GM20000 (cell line): ENCODE data around the gene CACNB4.
A peak's percentile ranks its signal among the peaks of the same experiment; 100 is the strongest.

Experiments used
- DNase-seq: peaks from one replicate; pipeline ENCODE4 v3.0.0; 2012; ENCODE audit warnings: low spot score
- TF ChIP-seq, protein P1 (sequence below): IDR thresholded peaks from 2 replicates; pipeline ENCODE4 v1.5.1; 2012; ENCODE audit warnings: mild to moderate bottlenecking, control low read depth; ENCODE audit errors: extremely low read depth, missing control alignments

Gene CACNB4

GRCh38 chr2:152098496-152099366, at the start of gene CACNB4:
Gene CACNB4, minus strand, starts transcription at chr2:152099044.
- peak; percentile 75 for DNase-seq
- TF ChIP-seq, protein P1, sequence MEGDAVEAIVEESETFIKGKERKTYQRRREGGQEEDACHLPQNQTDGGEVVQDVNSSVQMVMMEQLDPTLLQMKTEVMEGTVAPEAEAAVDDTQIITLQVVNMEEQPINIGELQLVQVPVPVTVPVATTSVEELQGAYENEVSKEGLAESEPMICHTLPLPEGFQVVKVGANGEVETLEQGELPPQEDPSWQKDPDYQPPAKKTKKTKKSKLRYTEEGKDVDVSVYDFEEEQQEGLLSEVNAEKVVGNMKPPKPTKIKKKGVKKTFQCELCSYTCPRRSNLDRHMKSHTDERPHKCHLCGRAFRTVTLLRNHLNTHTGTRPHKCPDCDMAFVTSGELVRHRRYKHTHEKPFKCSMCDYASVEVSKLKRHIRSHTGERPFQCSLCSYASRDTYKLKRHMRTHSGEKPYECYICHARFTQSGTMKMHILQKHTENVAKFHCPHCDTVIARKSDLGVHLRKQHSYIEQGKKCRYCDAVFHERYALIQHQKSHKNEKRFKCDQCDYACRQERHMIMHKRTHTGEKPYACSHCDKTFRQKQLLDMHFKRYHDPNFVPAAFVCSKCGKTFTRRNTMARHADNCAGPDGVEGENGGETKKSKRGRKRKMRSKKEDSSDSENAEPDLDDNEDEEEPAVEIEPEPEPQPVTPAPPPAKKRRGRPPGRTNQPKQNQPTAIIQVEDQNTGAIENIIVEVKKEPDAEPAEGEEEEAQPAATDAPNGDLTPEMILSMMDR: no peak

- TF ChIP-seq, protein P1: no peak
- DNase-seq: peak; percentile 33
Observed at GRCh38 chr2:152134488-152135280, 35.8 kb upstream of the CACNB4 start.

- TF ChIP-seq, protein P1: no peak
Observed at GRCh38 chr2:152132306-152132705, 33.5 kb upstream of the CACNB4 start.

DNA sequence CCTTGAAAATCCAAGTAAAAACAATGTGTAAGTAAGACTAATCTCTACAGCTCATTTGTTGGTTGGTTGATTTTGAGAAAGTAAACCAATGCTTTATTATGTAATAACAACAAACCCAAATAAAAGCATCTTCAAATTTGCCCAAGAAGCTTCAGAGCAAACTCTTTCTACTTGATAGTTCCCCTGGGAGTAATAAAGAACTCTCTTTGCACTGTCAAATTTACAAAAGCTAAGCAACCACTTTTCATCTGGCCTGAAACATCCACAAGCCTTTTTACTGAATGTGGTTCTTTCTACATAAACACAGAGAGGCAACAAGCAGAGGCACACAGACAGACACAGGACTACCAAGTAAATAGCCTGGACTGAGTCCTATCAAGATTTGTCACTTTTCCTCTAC, 28.8 kb upstream of the CACNB4 start:
- TF ChIP-seq, protein P1: no peak
- no peak for DNase-seq

More at GRCh38 chr2:152132306-152132705, 33.5 kb upstream of the CACNB4 start:
- DNase-seq: no peak

GRCh38 chr2:152126664-152127063, 27.8 kb upstream of the CACNB4 start:
- TF ChIP-seq, protein P1: no peak
- no peak for DNase-seq

- TF ChIP-seq, protein P1: no peak
- DNase-seq: no peak
Observed at GRCh38 chr2:152122161-152122560, 23.3 kb upstream of the CACNB4 start.

DNA sequence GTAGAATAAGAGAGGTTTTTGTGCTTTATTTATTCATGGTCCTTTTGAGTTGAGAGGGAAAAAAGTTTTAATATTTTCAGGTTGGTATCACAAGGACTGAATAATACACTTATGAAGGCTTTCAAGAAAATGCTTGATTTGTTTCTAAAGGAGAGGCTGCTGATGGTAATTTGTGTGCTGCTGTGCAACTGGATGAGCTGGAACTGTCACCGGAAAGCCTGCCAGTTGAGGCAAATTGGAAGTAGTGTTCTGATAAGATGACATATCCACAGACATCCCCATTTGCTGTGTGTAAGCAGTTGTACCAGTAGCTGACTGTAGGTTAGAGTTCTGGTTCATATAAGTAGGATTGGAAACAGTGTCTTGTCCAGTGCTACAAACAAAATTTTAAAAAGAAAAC, 21.6 kb upstream of the CACNB4 start:
- no peak for DNase-seq
- TF ChIP-seq, protein P1: no peak
